ENCODE results near the gene SLC12A8.

DNA sequence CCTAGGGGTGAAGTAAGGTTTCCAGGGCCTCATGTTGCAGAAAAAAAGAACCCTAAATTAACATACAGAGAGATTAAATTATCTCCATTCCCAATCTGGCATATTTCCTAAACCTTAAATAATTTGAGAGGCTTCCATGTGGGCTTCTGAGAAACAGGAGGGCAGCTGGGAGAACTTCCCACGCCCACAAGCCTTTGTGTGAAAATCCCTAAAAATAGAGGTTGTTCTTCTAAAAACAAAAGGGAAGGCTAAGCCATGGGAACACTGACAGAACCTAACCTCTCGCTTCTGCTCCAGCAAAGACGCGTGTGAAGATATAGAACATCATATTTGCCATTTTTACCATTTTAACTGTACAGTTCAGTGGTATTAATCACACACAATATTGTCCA is 812 bp upstream of the SLC12A8 start:
- TF ChIP-seq, protein P1, sequence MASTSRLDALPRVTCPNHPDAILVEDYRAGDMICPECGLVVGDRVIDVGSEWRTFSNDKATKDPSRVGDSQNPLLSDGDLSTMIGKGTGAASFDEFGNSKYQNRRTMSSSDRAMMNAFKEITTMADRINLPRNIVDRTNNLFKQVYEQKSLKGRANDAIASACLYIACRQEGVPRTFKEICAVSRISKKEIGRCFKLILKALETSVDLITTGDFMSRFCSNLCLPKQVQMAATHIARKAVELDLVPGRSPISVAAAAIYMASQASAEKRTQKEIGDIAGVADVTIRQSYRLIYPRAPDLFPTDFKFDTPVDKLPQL (IDR thresholded peaks at IDR 0.05; ENCODE audit: extremely low read depth, insufficient read length): no peak
- TF ChIP-seq RNF2 (IDR thresholded peaks at IDR 0.05) (no peak), CTCF (IDR thresholded peaks at IDR 0.05 in 2 of 3, conservative IDR thresholded peaks at IDR 0.05 in 1 of 3; ENCODE audit: insufficient read depth in 2 of 3, low read depth in 1 of 3, low read length in 3 of 3) (no peak), MXD1 (CRISPR knock-in tag; IDR thresholded peaks at IDR 0.05; ENCODE audit: borderline replicate concordance, poor library complexity, severe bottlenecking) (no peak), ZBTB7A (IDR thresholded peaks at IDR 0.05; ENCODE audit: borderline replicate concordance, control insufficient read depth, low read depth, low read length) (no peak), RFX5 (IDR thresholded peaks at IDR 0.05; ENCODE audit: low read depth, low read length) (no peak), CBFA2T2 (conservative IDR thresholded peaks at IDR 0.05) (no peak), PATZ1 (CRISPR knock-in tag; IDR thresholded peaks at IDR 0.05; ENCODE audit: borderline replicate concordance) (no peak), ILK (tag; IDR thresholded peaks at IDR 0.05; ENCODE audit: borderline replicate concordance, low read depth) (no peak), SAFB (IDR thresholded peaks at IDR 0.05; ENCODE audit: borderline replicate concordance, low read depth, low read length) (no peak)
- TF ChIP-seq, protein P2, sequence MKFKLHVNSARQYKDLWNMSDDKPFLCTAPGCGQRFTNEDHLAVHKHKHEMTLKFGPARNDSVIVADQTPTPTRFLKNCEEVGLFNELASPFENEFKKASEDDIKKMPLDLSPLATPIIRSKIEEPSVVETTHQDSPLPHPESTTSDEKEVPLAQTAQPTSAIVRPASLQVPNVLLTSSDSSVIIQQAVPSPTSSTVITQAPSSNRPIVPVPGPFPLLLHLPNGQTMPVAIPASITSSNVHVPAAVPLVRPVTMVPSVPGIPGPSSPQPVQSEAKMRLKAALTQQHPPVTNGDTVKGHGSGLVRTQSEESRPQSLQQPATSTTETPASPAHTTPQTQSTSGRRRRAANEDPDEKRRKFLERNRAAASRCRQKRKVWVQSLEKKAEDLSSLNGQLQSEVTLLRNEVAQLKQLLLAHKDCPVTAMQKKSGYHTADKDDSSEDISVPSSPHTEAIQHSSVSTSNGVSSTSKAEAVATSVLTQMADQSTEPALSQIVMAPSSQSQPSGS (CRISPR knock-in tag; IDR thresholded peaks at IDR 0.05): no peak
